ENCODE results near the gene OCA2. TPM values are rescaled to one million over a fixed set of nuclear protein-coding genes. Genes with fewer than 3 reads are reported as not detected.

Gene OCA2
- total RNA-seq, 2 donors from 2014 or later: 0.10 to 0.82 TPM

DNA sequence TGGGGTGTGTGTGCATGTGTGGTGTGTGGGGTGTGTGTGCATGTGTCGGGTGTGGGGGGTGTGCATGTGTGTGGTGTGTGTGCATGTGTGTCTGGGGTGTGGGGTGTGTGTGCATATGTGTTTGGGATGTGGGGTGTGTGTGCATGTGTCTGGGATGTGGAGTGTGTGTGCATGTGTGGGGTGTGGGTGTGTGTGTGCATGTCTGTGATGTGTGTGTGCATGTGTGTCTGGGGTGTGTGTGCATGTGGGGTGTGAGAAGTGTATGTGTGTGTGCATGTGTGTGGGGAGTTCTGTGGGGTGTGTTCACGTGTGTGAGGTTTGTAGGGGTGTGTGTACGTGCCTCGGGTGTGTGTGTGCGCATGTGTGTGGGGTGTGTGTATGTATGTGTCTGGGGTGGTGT lies 6.7 kb upstream of the OCA2 start:
- no peak for DNase-seq
- TF ChIP-seq, protein P1, sequence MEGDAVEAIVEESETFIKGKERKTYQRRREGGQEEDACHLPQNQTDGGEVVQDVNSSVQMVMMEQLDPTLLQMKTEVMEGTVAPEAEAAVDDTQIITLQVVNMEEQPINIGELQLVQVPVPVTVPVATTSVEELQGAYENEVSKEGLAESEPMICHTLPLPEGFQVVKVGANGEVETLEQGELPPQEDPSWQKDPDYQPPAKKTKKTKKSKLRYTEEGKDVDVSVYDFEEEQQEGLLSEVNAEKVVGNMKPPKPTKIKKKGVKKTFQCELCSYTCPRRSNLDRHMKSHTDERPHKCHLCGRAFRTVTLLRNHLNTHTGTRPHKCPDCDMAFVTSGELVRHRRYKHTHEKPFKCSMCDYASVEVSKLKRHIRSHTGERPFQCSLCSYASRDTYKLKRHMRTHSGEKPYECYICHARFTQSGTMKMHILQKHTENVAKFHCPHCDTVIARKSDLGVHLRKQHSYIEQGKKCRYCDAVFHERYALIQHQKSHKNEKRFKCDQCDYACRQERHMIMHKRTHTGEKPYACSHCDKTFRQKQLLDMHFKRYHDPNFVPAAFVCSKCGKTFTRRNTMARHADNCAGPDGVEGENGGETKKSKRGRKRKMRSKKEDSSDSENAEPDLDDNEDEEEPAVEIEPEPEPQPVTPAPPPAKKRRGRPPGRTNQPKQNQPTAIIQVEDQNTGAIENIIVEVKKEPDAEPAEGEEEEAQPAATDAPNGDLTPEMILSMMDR (IDR thresholded peaks at IDR 0.05): no peak
- H3K27me3 ChIP-seq: peaks cover 19% of the 10 kb centered on the region

DNA sequence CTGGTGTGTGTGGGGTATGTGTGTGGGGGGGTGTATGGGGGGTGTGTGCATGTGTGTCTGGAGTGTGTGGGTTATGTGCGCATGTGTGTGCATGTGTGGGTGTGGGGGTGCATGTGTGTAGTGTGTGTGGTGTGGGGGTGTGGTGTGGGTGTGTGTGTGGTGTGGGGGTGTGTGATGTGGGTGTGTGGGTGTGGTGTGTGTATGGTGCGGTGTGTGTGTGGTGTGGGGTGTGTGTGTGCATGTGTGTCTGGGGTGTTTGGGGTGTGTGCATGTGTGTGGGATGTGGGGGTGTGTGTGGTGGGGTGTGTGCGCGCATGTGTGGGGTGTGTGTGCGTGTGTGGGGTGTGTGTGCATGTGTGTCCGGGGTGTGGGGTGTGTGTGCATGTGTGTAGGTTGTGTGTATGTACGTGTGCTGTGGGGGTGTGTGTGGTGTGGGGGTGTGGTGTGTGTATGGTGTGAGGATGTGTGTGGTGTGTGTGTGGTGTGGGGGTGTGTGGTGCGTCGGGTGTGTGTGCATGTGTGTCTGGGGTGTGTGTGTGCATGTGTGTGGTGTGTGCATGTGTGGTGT lies 6.2 kb upstream of the OCA2 start:
- no peaks in the 10 kb centered on the region for H3K9me3 ChIP-seq
- H3K4me3 ChIP-seq: no peak overlapping the region
- no peaks in the 10 kb centered on the region for H3K36me3 ChIP-seq
- peaks cover 19% of the 10 kb centered on the region for H3K27me3 ChIP-seq
- intact Hi-C loops (cut with DNase I): no loop called here
- TF ChIP-seq, protein P1 (IDR thresholded peaks at IDR 0.05): no peak
- H3K27ac ChIP-seq: no peak overlapping the region
- H3K4me1 ChIP-seq: no peaks in the 10 kb centered on the region
- no peak for DNase-seq
- H3K9ac ChIP-seq (ENCODE audit: low read depth in 2 of 2, low read length in 2 of 2): no peak overlapping the region

More for the DNA sequence above, 6.7 kb upstream of the OCA2 start:
- no peaks in the 10 kb centered on the region for H3K4me1 ChIP-seq
- no peak overlapping the region for H3K9ac ChIP-seq (ENCODE audit: low read depth in 2 of 2, low read length in 2 of 2)
- H3K27ac ChIP-seq: no peak overlapping the region
- intact Hi-C loops (cut with DNase I): no loop called here
- H3K9me3 ChIP-seq: no peaks in the 10 kb centered on the region
- H3K36me3 ChIP-seq: no peaks in the 10 kb centered on the region
- no peak overlapping the region for H3K4me3 ChIP-seq

DNA sequence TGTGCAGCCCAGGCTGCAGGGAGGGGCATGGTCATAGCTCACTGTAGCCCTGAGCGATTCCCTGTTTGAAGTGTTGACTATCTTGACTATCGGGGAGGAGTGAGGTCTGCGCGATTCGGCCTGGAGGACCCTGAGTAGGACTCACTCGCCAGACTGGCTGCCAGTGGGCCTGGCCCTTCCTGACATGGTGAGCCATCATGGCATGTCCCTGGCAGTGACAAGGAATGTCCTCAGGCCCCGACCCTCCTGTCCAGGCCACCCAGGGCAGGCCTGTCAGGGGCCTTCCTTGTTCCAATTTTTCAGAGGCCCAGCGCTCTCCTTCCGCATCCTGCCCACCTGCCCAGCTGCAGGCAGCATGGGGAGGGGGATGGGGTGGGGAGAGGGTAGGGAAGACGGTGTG lies 5.2 kb upstream of the OCA2 start:
- H3K27me3 ChIP-seq: peaks cover 25% of the 10 kb centered on the region
- H3K4me3 ChIP-seq: no peak overlapping the region
- DNase-seq: no peak
- TF ChIP-seq, protein P1 (IDR thresholded peaks at IDR 0.05): no peak
- H3K27ac ChIP-seq: no peak overlapping the region
- H3K9me3 ChIP-seq: no peaks in the 10 kb centered on the region
- H3K9ac ChIP-seq (ENCODE audit: low read depth in 2 of 2, low read length in 2 of 2): no peak overlapping the region
- intact Hi-C loops (cut with DNase I): no loop called here
- H3K36me3 ChIP-seq: no peaks in the 10 kb centered on the region
- H3K4me1 ChIP-seq: no peaks in the 10 kb centered on the region

DNA sequence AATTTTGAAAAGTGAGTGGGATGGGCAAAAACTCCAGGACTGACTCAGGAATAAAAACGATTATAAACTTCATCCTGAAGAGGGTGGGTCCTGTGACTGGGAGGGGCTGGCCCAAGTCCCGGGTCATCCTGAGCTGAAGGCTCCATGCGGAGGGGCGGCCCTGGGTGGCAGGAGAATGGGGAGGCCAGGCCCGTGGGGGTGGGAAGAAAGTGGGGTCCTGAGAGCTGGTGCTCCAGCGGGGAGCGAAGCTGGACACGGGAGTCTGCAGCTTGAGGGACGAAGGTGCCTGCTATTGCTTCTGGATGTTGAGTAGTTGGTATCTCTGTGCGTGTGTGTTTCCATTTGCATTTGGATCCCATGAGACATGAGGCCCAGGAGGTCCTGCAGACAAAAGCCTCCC lies 4.7 kb upstream of the OCA2 start:
- H3K27me3 ChIP-seq: peaks cover 30% of the 10 kb centered on the region
- no peak overlapping the region for H3K4me3 ChIP-seq
- TF ChIP-seq, protein P1 (IDR thresholded peaks at IDR 0.05): no peak
- H3K4me1 ChIP-seq: peaks cover 4% of the 10 kb centered on the region
- H3K36me3 ChIP-seq: no peaks in the 10 kb centered on the region
- no peaks in the 10 kb centered on the region for H3K9me3 ChIP-seq
- H3K27ac ChIP-seq: no peak overlapping the region
- H3K9ac ChIP-seq (ENCODE audit: low read depth in 2 of 2, low read length in 2 of 2): no peak overlapping the region
- intact Hi-C loops (cut with DNase I): no loop called here
- DNase-seq: no peak

DNA sequence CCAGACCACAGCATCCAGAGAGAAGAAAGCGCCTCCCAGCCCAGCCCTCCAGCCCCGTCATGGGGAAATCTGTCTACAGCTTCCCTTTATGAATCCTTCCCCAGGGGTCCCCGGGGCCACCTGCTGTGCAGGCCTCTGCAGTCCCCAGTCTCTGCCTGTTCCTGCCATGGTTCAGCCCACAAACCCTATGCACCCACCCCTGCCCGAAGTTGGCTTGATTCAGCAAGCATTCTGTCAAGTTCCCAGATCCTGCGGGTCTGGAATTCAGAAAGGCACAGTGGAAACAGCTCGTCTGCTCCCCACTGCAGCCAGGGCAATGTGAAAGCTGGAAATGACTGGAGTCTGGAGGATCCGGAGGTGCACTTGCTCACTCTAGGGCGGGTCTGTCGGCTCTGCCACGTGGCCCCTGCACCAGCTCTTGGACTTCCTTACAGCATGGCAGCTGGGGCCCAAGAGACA lies 2.9 kb upstream of the OCA2 start:
- H3K9me3 ChIP-seq: no peaks in the 10 kb centered on the region
- no peak overlapping the region for H3K27ac ChIP-seq
- DNase-seq: no peak
- TF ChIP-seq, protein P1 (IDR thresholded peaks at IDR 0.05): no peak
- no peaks in the 10 kb centered on the region for H3K36me3 ChIP-seq
- peaks cover 6% of the 10 kb centered on the region for H3K4me1 ChIP-seq
- H3K4me3 ChIP-seq: no peak overlapping the region
- intact Hi-C loops (cut with DNase I): no loop called here
- peaks cover 35% of the 10 kb centered on the region for H3K27me3 ChIP-seq
- H3K9ac ChIP-seq (ENCODE audit: low read depth in 2 of 2, low read length in 2 of 2): no peak overlapping the region

All from colonic mucosa (tissue), 4 donors.